Astrocyte of the cerebellum (primary cell): ENCODE data around the gene XKR8.

Source experiments
- DNase-seq: peaks from one replicate; pipeline ENCODE4 v3.0.0-alpha.2; 2011; ENCODE audit warnings: low read depth
- H3K4me3 ChIP-seq: 2 replicates; pipeline ENCODE4 v1.5.1; 2011; ENCODE audit warnings: mild to moderate bottlenecking, low read depth, low read length, moderate library complexity
- CTCF ChIP-seq: IDR thresholded peaks from 2 replicates; pipeline ENCODE4 v1.5.1; 2012; ENCODE audit warnings: low read length, low read depth, moderate library complexity, mild to moderate bottlenecking; ENCODE audit errors: missing control alignments
- in situ Hi-C: cut with HindIII; loops from 2 replicates; pipeline ENCODE4 v1.10.0; 2017; ENCODE audit warnings: low sequenced_read_pairs

XKR8 gene

GRCh38 chr1:27931184-27931583 is 28.6 kb upstream of the XKR8 start:
- TF ChIP-seq CTCF = no peak
- H3K4me3 ChIP-seq = no peak overlapping the region
- no peak for DNase-seq
- in situ Hi-C loops = no loop called here

DNA sequence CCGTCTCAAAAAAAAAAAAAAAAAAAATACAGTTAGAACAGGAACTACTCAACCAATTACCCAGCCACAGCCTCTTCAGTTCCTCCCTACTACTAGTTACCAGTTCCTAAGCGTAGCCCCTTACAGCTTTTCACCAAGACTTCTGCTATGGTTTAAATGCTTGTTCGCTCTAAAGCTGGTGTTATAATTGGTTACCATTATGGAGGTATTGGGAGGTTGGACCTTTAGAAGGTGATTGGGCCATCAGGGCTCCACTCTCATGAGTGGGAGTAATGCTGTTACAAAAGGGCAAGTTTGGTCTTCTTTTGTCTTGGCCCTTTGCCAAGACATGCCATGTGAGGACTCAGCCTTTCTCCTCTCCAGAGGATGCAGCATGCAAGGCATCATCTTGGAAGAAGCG is 28.0 kb upstream of the XKR8 start:
- in situ Hi-C loops = no loop called here
- TF ChIP-seq CTCF = no peak
- H3K4me3 ChIP-seq = no peak overlapping the region
- no peak for DNase-seq

DNA sequence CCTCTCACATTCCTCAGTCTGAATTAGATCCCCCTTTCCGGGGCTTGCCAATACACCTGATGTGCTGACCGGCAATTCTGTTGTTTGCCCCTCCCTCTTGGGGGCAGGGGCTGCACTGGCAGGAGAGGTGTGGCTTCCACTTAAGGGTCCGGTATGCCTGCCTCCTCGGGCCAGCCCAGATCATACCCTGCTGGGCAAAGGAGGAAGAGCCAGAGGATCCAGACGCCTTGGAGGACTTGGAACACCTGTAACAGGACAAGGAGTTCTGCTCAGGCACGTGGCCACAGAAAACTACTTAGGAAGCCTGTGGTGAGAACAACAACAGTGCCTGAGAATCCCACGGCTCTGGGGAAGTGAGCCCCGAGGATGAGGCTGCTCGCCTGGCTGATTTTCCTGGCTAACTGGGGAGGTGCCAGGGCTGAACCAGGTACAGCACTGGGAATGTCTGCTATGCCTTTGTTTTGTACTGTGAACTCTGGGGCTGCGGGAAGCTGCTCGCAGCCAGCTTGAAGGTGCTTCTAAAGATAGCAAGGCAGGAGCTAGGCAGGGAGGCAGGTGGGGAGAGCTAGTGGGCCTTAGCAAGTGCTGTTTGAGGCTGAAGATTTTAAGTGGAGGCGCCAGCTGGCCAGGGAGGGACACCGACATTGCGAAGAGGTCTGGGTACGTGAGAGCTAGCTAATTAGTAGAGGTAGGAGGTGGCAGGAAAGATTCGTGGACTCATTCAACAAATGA is 24.8 kb upstream of the XKR8 start, which contains the start of gene SMPDL3B:
Gene SMPDL3B (plus strand): TSS at position 183 of the 732 bp plus-strand sequence. CDS start 184 bp downstream, at position 367.
- DNase-seq = no peak
- no peak for TF ChIP-seq CTCF
- in situ Hi-C loops = no loop called here
- H3K4me3 ChIP-seq = peak within 1 kb of the TSS; percentile 13

GRCh38 chr1:27935721-27936120 is 24.1 kb upstream of the XKR8 start:
- no peak overlapping the region for H3K4me3 ChIP-seq
- no peak for DNase-seq
- no peak for TF ChIP-seq CTCF
- in situ Hi-C loops = no loop called here

DNA sequence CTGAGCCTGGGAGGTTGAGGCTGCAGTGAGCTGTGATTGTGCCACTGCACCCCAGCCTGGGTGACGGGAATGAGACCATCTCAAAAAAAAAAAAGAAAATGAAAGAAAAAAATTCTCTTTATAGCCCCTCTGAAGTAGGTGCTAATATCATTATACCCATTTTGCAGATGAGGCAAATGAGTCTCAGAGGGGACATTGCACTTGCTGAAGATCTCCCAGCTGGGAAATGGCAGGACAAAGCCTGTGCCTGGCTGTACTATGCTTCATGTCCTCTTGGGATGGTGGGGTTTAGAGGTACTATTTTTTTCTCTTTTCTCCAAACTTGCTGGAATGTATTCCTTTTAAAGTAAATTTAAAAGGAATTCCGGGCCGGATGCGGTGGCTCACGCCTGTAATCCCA is 23.4 kb upstream of the XKR8 start:
- H3K4me3 ChIP-seq = no peak overlapping the region
- in situ Hi-C loops = no loop called here
- no peak for DNase-seq
- TF ChIP-seq CTCF = no peak

DNA sequence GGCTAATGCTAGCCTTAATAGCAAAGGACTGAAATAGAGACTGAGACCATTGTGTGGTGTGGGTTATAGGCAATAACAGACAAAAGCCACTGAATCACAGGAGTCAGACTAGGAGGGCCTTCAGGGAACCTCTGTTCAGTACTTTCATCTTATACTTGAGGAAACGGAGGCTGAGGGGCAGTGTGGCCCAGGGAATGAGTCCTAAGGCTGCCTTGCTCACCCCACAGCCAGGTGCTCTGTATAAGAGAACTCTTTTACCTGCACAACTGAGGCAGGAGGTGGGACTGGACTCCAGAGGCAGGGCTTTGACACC is 22.3 kb upstream of the XKR8 start:
- H3K4me3 ChIP-seq = no peak overlapping the region
- DNase-seq = no peak
- no peak for TF ChIP-seq CTCF
- in situ Hi-C loops = no loop called here
